Activated T-cell treated with anti-CD3 and anti-CD28 coated beads for 4 hours (primary cell): Measurements from ENCODE around the gene TRMT2A.

Experiments used
- DNase-seq: peaks from one replicate; pipeline ENCODE4 v3.0.0-alpha.2; 2020

The TRMT2A gene

GRCh38 chr22:20115691-20116375 lies 1.2 kb downstream of the TRMT2A start, which contains the start of gene RANBP1:
RANBP1 (plus strand) TSS chr22:20116104; CDS start chr22:20116185, 81 bp downstream.
- DNase-seq = no peak

- no peak for DNase-seq
These were observed 2.2 kb downstream of the TRMT2A start for GRCh38 chr22:20114506-20115475.

GRCh38 chr22:20113551-20114310 lies 3.3 kb downstream of the TRMT2A start:
- no peak for DNase-seq

- DNase-seq = no peak
These were observed 4.2 kb downstream of the TRMT2A start for GRCh38 chr22:20112623-20113511.

- no peak for DNase-seq
These were observed 5.1 kb downstream of the TRMT2A start for GRCh38 chr22:20111689-20112622.

- DNase-seq = no peak
These were observed 5.9 kb downstream of the TRMT2A start for GRCh38 chr22:20111045-20111688.

- no peak for DNase-seq
These were observed 6.6 kb downstream of the TRMT2A start for GRCh38 chr22:20110359-20110985.

GRCh38 chr22:20109411-20110358 lies 7.3 kb downstream of the TRMT2A start:
- DNase-seq = no peak

GRCh38 chr22:20108757-20109230 lies 8.2 kb downstream of the TRMT2A start:
- no peak for DNase-seq

GRCh38 chr22:20107951-20108756 lies 8.9 kb downstream of the TRMT2A start:
- no peak for DNase-seq

- DNase-seq = no peak
These were observed 9.5 kb downstream of the TRMT2A start for GRCh38 chr22:20107471-20107901.

- no peak for DNase-seq
These were observed 10.2 kb downstream of the TRMT2A start for GRCh38 chr22:20106849-20107237.

- no peak for DNase-seq
These were observed 10.7 kb downstream of the TRMT2A start for GRCh38 chr22:20106205-20106848.

GRCh38 chr22:20105456-20106204 lies 11.4 kb downstream of the TRMT2A start:
- no peak for DNase-seq

GRCh38 chr22:20102203-20102780 lies 14.7 kb downstream of the TRMT2A start:
- DNase-seq = no peak

GRCh38 chr22:20101638-20102037 lies 15.4 kb downstream of the TRMT2A start:
- DNase-seq = no peak
